Neutrophil (primary cell): ENCODE data around the gene NACC2.

ENCODE experiments used
- H3K27ac ChIP-seq: fragments of 200-600 bp; sonication (generic); 2 replicates; pipeline ENCODE4 v1.5.1; 2016; ENCODE audit warnings: mild to moderate bottlenecking, moderate library complexity
- H3K27me3 ChIP-seq: fragments of 200-600 bp; sonication (generic); 2 replicates; pipeline ENCODE4 v1.6.0; 2016; ENCODE audit warnings: mild to moderate bottlenecking
- H3K36me3 ChIP-seq: fragments of 200-600 bp; sonication (generic); 2 replicates; pipeline ENCODE4 v1.5.1; 2017
- H3K4me1 ChIP-seq, 2 experiments: fragments of 200-600 bp in 1 of 2; sonication (generic) in 1 of 2; 1 replicate in 1 of 2; 2 replicates in 1 of 2; pipeline versions ENCODE4 v1.5.1 to v1.6.1; 2013 to 2016; ENCODE audit warnings: low read depth in 1 of 2, low read length in 1 of 2, mild to moderate bottlenecking in 1 of 2, moderate library complexity in 1 of 2; ENCODE audit not compliant: control insufficient read depth in 1 of 2, insufficient read depth in 1 of 2
- H3K4me3 ChIP-seq, 2 experiments: fragments of 200-600 bp in 1 of 2; sonication (generic) in 1 of 2; 1 replicate in 1 of 2; 2 replicates in 1 of 2; pipeline ENCODE4 v1.5.1; 2013 to 2016; ENCODE audit warnings: low read depth in 1 of 2, low read length in 1 of 2, mild to moderate bottlenecking in 1 of 2, moderate library complexity in 1 of 2
- H3K9me3 ChIP-seq: fragments of 200-600 bp; sonication (generic); 2 replicates; pipeline ENCODE4 v1.5.1; 2016
- TF ChIP-seq, protein P1 (sequence below): fragments of 200-600 bp; sonication (generic); IDR thresholded peaks from 2 replicates; pipeline ENCODE4 v1.5.1; 2016; ENCODE audit warnings: antibody characterized with exemption

The NACC2 gene

DNA sequence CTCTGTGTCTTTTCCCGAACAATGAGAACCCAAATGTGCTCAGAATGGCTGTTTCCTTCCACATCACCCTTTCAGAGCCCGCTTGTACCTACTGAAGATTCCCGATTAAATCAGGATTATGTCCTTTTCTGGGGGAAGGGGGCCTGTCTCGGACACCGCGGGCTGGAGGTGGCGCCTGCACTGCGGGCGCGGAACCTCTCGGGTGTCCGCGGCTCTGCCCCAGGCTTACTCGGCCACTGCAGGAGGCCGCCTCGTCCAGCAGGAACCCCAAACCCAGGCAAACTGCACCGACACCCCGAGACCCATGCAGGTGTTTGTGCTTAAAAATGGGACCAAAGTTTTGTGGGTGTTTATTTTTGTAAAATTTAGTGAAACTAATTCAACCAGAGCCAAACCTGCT is 32.2 kb upstream of the NACC2 start:
- TF ChIP-seq, protein P1, sequence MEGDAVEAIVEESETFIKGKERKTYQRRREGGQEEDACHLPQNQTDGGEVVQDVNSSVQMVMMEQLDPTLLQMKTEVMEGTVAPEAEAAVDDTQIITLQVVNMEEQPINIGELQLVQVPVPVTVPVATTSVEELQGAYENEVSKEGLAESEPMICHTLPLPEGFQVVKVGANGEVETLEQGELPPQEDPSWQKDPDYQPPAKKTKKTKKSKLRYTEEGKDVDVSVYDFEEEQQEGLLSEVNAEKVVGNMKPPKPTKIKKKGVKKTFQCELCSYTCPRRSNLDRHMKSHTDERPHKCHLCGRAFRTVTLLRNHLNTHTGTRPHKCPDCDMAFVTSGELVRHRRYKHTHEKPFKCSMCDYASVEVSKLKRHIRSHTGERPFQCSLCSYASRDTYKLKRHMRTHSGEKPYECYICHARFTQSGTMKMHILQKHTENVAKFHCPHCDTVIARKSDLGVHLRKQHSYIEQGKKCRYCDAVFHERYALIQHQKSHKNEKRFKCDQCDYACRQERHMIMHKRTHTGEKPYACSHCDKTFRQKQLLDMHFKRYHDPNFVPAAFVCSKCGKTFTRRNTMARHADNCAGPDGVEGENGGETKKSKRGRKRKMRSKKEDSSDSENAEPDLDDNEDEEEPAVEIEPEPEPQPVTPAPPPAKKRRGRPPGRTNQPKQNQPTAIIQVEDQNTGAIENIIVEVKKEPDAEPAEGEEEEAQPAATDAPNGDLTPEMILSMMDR, result no peak
- Histone ChIP-seq H3K36me3 (no peaks in the 10 kb centered on the region), H3K4me3 (no peak overlapping the region), H3K27ac (no peak overlapping the region), H3K4me1 (peaks cover 0 to 7% of the 10 kb centered on the region in 2 experiments), H3K9me3 (no peaks in the 10 kb centered on the region), H3K27me3 (peaks cover 65% of the 10 kb centered on the region)

DNA sequence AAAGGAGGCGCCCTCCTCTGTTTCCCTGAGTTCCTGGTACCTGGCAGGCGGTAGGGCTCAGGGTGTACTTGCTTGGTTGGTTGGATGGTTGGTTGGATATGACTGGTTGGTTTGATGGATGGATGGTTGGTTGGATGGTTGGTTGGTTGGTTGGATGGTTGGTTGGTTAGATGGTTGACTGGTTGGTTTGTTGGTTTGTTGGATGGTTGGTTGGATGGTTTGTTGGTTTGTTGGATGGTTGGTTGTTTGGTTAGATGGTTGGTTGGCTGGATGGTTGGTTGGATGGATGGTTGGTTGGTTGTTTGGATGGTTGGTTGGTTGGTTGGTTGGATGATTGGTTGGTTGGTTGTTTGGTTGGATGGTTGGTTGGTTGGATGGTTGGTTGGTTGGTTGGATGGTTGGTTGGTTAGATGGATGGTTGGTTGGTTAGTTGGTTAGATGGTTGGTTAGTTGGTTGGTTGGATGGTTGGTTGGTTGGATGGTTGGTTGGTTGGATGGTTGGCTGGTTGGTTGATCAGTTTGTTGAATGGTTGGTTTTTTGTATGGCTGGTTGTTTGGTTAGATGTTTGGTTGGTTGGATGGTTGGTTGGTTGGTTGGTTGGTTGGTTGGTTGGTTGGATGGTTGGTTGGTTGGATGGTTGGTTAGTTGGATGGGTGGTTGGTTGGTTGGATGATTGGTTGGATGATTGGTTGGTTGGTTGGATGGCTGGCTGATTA is 30.0 kb upstream of the NACC2 start:
- peaks cover 48% of the 10 kb centered on the region for H3K27me3 ChIP-seq
- TF ChIP-seq, protein P1, result no peak
- H3K27ac ChIP-seq, result no peak overlapping the region
- peaks cover 0 to 7% of the 10 kb centered on the region in 2 experiments for H3K4me1 ChIP-seq
- no peak overlapping the region for H3K4me3 ChIP-seq
- H3K9me3 ChIP-seq, result no peaks in the 10 kb centered on the region
- H3K36me3 ChIP-seq, result no peaks in the 10 kb centered on the region

DNA sequence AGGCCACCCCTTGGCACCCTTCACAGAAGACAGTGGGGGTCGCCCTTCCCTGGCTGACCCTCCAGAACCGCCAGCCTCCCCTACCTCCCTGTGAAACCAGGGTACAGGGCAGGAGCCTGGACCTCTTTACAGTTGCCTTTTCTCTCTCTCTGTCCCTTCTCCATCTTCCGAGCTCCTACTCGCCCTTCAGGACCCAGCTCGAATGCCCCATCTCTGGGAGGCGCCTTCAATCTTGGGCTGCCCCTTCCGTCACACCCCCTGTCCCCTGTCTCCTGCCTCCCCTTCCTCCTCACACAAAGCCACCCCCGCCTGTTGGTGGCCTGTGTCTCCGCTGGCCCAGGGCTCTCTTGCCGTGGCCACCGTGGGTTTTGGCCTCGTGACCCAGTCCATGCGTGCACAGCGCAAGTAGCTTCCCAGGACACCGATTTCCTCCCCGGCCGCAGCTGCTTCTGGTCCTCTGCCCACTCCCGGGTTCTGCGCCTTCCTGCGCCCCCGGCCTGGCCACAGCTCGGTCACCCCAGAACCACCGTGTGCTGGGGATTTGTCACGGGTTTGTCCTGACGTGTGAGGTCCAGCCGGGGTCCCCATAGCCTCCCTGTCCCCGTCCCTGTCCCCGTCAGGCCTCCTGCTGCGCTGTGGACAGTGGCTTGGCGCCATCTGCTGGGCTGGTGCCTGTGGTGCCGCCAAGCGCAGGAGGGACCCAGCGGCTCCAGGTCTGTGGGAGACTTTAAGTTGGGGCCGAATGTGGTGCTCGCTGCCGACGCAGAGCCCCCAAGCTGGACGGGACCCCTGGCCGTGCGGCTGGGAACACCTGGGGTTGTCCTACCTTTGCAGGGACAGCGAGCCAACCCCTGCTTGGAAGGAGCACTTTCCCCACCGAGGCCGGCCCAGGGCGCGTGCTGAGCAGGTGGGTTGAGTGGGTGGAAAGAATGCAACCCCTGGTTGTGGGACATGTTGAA is 27.6 kb upstream of the NACC2 start:
- TF ChIP-seq, protein P1, result peak; percentile 97
- Histone ChIP-seq H3K4me1 (peaks cover 10 to 21% of the 10 kb centered on the region in 2 experiments), H3K27me3 (peaks cover 30% of the 10 kb centered on the region), H3K4me3 (peak overlapping the region in 1 of 2 experiments; percentile 49), H3K9me3 (no peaks in the 10 kb centered on the region), H3K27ac (no peak overlapping the region), H3K36me3 (no peaks in the 10 kb centered on the region)

DNA sequence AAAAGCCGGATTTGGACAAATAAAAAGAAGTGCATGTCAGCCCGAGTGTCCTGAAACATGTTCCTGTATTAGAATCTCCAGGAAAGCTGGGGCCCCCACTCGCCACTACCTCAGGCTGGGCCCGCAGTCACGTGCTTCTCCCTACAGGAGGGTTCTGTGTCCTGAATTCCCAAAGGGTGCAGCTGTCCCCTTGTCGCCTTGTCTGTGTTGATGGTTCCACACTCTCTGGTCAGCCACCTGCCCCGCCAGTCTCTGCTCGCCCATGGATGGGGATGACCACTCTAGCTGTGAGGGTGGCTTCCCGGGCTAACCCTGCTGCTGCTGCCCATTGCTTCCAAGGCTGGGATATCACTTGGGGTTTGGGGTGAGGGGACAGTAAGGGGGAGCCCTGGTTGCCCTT is 26.7 kb upstream of the NACC2 start:
- Histone ChIP-seq H3K4me3 (no peak overlapping the region), H3K4me1 (peaks cover 17 to 29% of the 10 kb centered on the region in 2 experiments), H3K27ac (no peak overlapping the region), H3K27me3 (peaks cover 30% of the 10 kb centered on the region), H3K9me3 (no peaks in the 10 kb centered on the region), H3K36me3 (peaks cover under 1% of the 10 kb centered on the region)
- TF ChIP-seq, protein P1, result no peak

DNA sequence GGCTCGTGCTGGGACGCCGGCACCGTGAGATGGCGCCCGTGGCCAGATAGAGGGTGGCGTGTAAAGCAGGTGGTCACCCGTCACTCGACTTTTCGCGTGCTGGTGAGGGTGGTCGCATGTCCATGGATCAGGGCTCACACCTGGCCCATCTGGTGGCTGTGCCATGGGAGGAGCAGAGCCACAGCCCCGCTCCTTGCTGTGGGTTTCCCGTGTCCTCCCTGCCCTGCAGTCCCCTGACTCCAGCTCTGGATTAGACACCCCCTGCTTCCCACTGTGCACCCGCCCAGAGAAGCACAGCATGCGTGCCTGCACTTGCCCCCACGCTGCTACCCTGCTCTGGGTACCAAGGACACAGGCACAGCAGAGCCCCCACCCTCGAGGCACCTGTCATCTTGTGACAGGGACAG is 25.4 kb upstream of the NACC2 start:
- Histone ChIP-seq H3K4me3 (no peak overlapping the region), H3K4me1 (peaks cover 17 to 29% of the 10 kb centered on the region in 2 experiments), H3K27ac (no peak overlapping the region), H3K36me3 (peaks cover 14% of the 10 kb centered on the region), H3K9me3 (no peaks in the 10 kb centered on the region), H3K27me3 (peaks cover 27% of the 10 kb centered on the region)
- TF ChIP-seq, protein P1, result no peak
